Stimulated activated CD8-positive, alpha-beta memory T cell treated with anti-CD3 and anti-CD28 coated beads, Interleukin-12 subunit alpha, Interleukin-12 subunit beta, amount 100 ng/mL, for 4 hours (primary cell): ENCODE results near the gene PRDX2.

Source experiments
- DNase-seq: peaks from one replicate; pipeline ENCODE4 v3.0.0-alpha.2; 2020; ENCODE audit warnings: low read depth

Gene PRDX2

GRCh38 chr19:12779162-12779993 is 22.2 kb downstream of the PRDX2 start:
- no peak for DNase-seq

GRCh38 chr19:12778905-12779161 is 22.8 kb downstream of the PRDX2 start:
- no peak for DNase-seq

- DNase-seq = peak; percentile 23
Measured at GRCh38 chr19:12778017-12778904, 23.3 kb downstream of the PRDX2 start.

GRCh38 chr19:12777217-12778016 is 24.2 kb downstream of the PRDX2 start:
- DNase-seq = peak; percentile 73

GRCh38 chr19:12774588-12775555 is 26.7 kb downstream of the PRDX2 start, which contains the start of gene HOOK2:
Gene HOOK2 (minus strand): TSS chr19:12775552. CDS start chr19:12775449, 103 bp downstream.
- no peak for DNase-seq

GRCh38 chr19:12773571-12773970 is 28.0 kb downstream of the PRDX2 start:
- no peak for DNase-seq

GRCh38 chr19:12772323-12772722 is 29.3 kb downstream of the PRDX2 start:
- no peak for DNase-seq

GRCh38 chr19:12770922-12771321 is 30.7 kb downstream of the PRDX2 start:
- no peak for DNase-seq

- DNase-seq = peak; percentile 29
Measured at GRCh38 chr19:12769689-12770088, 31.9 kb downstream of the PRDX2 start.

GRCh38 chr19:12767666-12768065 is 33.9 kb downstream of the PRDX2 start:
- no peak for DNase-seq

GRCh38 chr19:12767150-12767549 is 34.5 kb downstream of the PRDX2 start:
- no peak for DNase-seq

- DNase-seq = peak; percentile 66
Measured at GRCh38 chr19:12766051-12766521, 35.5 kb downstream of the PRDX2 start.

GRCh38 chr19:12764698-12765097 is 36.9 kb downstream of the PRDX2 start:
- no peak for DNase-seq

GRCh38 chr19:12763100-12763499 is 38.5 kb downstream of the PRDX2 start:
- no peak for DNase-seq

GRCh38 chr19:12759686-12760085 is 41.9 kb downstream of the PRDX2 start:
- DNase-seq = no peak

- DNase-seq = peak; percentile 30
Measured at GRCh38 chr19:12757544-12758274, 43.9 kb downstream of the PRDX2 start.

- DNase-seq = no peak
Measured at GRCh38 chr19:12756150-12756883, 45.3 kb downstream of the PRDX2 start.

GRCh38 chr19:12754465-12755196 is 47.0 kb downstream of the PRDX2 start:
- no peak for DNase-seq
